Measurements from ENCODE around the gene LDLRAD4.
"Not testable (repeated sequence)": the region's sequence is repeated elsewhere in the genome, so short reads cannot be mapped to it uniquely, and the experiment has no call there.

LDLRAD4 gene

GRCh38 chr18:13455471-13455870 is 236.9 kb downstream of the LDLRAD4 start:
- no peak for DNase-seq

GRCh38 chr18:13455960-13456481 is 237.5 kb downstream of the LDLRAD4 start:
- DNase-seq: no peak

- no peak for DNase-seq
Observed at GRCh38 chr18:13456736-13457271, 238.2 kb downstream of the LDLRAD4 start.

- no peak for DNase-seq
Observed at GRCh38 chr18:13457327-13457726, 238.8 kb downstream of the LDLRAD4 start.

- DNase-seq: no peak
Observed at GRCh38 chr18:13460946-13461345, 242.4 kb downstream of the LDLRAD4 start.

GRCh38 chr18:13461469-13461868 is 242.9 kb downstream of the LDLRAD4 start:
- no peak for DNase-seq

- no peak for DNase-seq
Observed at GRCh38 chr18:13461936-13462335, 243.4 kb downstream of the LDLRAD4 start.

GRCh38 chr18:13462686-13463085 is 244.1 kb downstream of the LDLRAD4 start:
- no peak for DNase-seq

GRCh38 chr18:13463526-13464210 is 245.1 kb downstream of the LDLRAD4 start:
- DNase-seq: no peak

GRCh38 chr18:13464432-13465123 is 246.0 kb downstream of the LDLRAD4 start:
- peak; percentile 43 for DNase-seq

- DNase-seq: no peak
Observed at GRCh38 chr18:13465124-13465446, 246.5 kb downstream of the LDLRAD4 start.

GRCh38 chr18:13465476-13465875 is 246.9 kb downstream of the LDLRAD4 start:
- DNase-seq: no peak

GRCh38 chr18:13470516-13471197 is 252.1 kb downstream of the LDLRAD4 start:
- DNase-seq: no peak

- DNase-seq: no peak
Observed at GRCh38 chr18:13471198-13471845, 252.8 kb downstream of the LDLRAD4 start.

- DNase-seq: no peak
Observed at GRCh38 chr18:13471971-13472628, 253.5 kb downstream of the LDLRAD4 start.

- DNase-seq: no peak
Observed at GRCh38 chr18:13473751-13474150, 255.2 kb downstream of the LDLRAD4 start.

- no peak for DNase-seq
Observed at GRCh38 chr18:13474336-13474735, 255.8 kb downstream of the LDLRAD4 start.

- DNase-seq: no peak
Observed at GRCh38 chr18:13474907-13475545, 256.5 kb downstream of the LDLRAD4 start.

GRCh38 chr18:13476312-13476711 is 257.8 kb downstream of the LDLRAD4 start:
- DNase-seq: not testable (repeated sequence)

- DNase-seq: no peak
Observed at GRCh38 chr18:13477147-13477683, 258.7 kb downstream of the LDLRAD4 start.

GRCh38 chr18:13480571-13481255 is 262.2 kb downstream of the LDLRAD4 start:
- DNase-seq: no peak
